Smooth muscle cell (in vitro differentiated cells): Measurements from ENCODE around the gene NCSTN. TPM values are rescaled to one million over a fixed set of nuclear protein-coding genes. Genes with fewer than 3 reads are reported as not detected.

ENCODE experiments used
- DNase-seq: peaks from one replicate; lab custom pipeline; 2025; ENCODE audit not compliant: unreplicated experiment; lab: John Stamatoyannopoulos, UW
- H2AFZ ChIP-seq: fragments of 200-600 bp; sonication (generic); 2 replicates; pipeline ENCODE4 v1.6.0; 2016; ENCODE audit warnings: antibody characterized with exemption, low read depth, mild to moderate bottlenecking
- H3F3A ChIP-seq: fragments of 200-600 bp; sonication (generic); 2 replicates; pipeline ENCODE4 v1.6.0; 2017; ENCODE audit warnings: antibody characterized with exemption, low read depth
- H3K27ac ChIP-seq: fragments of 200-600 bp; sonication (generic); 2 replicates; pipeline ENCODE4 v1.5.1; 2016; ENCODE audit warnings: low read depth, mild to moderate bottlenecking
- H3K27me3 ChIP-seq: fragments of 200-600 bp; sonication (generic); 2 replicates; pipeline ENCODE4 v1.6.1; 2016; ENCODE audit warnings: low read depth, mild to moderate bottlenecking
- H3K36me3 ChIP-seq: fragments of 200-600 bp; sonication (generic); 2 replicates; pipeline ENCODE4 v1.5.1; 2016; ENCODE audit warnings: low read depth
- H3K4me1 ChIP-seq: fragments of 200-600 bp; sonication (generic); 2 replicates; pipeline ENCODE4 v1.5.1; 2016; ENCODE audit warnings: low read depth
- H3K4me2 ChIP-seq: fragments of 200-600 bp; sonication (generic); 2 replicates; pipeline ENCODE4 v1.6.0; 2016; ENCODE audit warnings: mild to moderate bottlenecking
- H3K4me3 ChIP-seq: fragments of 200-600 bp; sonication (generic); 2 replicates; pipeline ENCODE4 v1.5.1; 2016; ENCODE audit warnings: mild to moderate bottlenecking
- H3K79me2 ChIP-seq: fragments of 200-600 bp; sonication (generic); 2 replicates; pipeline ENCODE4 v1.6.0; 2016; ENCODE audit warnings: low read depth, mild to moderate bottlenecking
- H3K9ac ChIP-seq: fragments of 200-600 bp; sonication (generic); 2 replicates; pipeline ENCODE4 v1.6.0; 2016; ENCODE audit warnings: low read depth
- H3K9me3 ChIP-seq: fragments of 200-600 bp; sonication (generic); replicated peaks from 2 replicates; pipeline ENCODE4 v1.5.1; 2016; ENCODE audit warnings: low read depth
- H4K20me1 ChIP-seq: fragments of 200-600 bp; sonication (generic); 2 replicates; pipeline ENCODE4 v1.6.0; 2016; ENCODE audit warnings: low read depth
- WGBS: methylation state at CpG from one replicate; pipeline ENCODE4 v1.1.7; 2016; ENCODE audit warnings: low lambda C conversion rate; 5-methylcytosine and 5-hydroxymethylcytosine counted together
- polyA plus RNA-seq: library from polyadenylated mRNA; unstranded; fragments of >200 nt; fragmentation: Nextera tagmentation; extraction: Ambion mirVana; gene quantifications from 2 replicates; pipeline ENCODE4 v1.2.1, GENCODE V29; 2016
- total RNA-seq: library from RNA; depleted of rRNA; stranded (reverse); fragments of >200 nt; gene quantifications from 2 replicates; pipeline ENCODE4 v1.2.3, GENCODE V29; 2014
- TF ChIP-seq, protein P1 (sequence below): fragments of 200-600 bp; sonication (generic); IDR thresholded peaks from 2 replicates; pipeline ENCODE4 v1.5.1; 2017; ENCODE audit warnings: borderline replicate concordance, mild to moderate bottlenecking, antibody characterized with exemption; ENCODE audit not compliant: insufficient read depth, poor library complexity, severe bottlenecking

NCSTN gene
- total and polyA plus RNA-seq, 2 experiments from 2014 or later = 73.4 to 81.4 TPM

DNA sequence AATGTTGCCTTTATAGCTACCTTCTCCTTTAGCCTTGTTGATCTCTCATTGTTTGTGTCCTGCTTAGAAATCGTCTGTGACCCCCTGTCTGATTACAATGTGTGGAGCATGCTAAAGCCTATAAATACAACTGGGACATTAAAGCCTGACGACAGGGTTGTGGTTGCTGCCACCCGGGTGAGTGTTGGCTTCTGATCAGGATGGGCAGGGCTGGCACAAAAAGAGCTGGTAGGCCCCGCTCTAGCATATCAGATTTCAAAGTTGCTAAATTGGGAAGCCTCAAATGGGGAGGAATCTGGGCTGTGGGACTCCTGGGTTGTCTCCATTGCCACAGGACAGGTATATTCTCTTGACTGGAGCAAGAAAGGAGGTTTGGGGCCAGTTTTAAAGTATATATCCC, 8.4 kb downstream of the NCSTN start:
- Histone ChIP-seq H3F3A (no peaks in the 10 kb centered on the region), H3K4me3 (no peak overlapping the region), H2AFZ (no peak overlapping the region), H3K4me1 (no peaks in the 10 kb centered on the region), H3K9ac (no peak overlapping the region), H4K20me1 (no peaks in the 10 kb centered on the region), H3K27ac (no peak overlapping the region), H3K4me2 (no peak overlapping the region), H3K9me3 (no peaks in the 10 kb centered on the region), H3K79me2 (no peaks in the 10 kb centered on the region), H3K36me3 (peaks cover 5% of the 10 kb centered on the region), H3K27me3 (no peaks in the 10 kb centered on the region)
- TF ChIP-seq, protein P1, sequence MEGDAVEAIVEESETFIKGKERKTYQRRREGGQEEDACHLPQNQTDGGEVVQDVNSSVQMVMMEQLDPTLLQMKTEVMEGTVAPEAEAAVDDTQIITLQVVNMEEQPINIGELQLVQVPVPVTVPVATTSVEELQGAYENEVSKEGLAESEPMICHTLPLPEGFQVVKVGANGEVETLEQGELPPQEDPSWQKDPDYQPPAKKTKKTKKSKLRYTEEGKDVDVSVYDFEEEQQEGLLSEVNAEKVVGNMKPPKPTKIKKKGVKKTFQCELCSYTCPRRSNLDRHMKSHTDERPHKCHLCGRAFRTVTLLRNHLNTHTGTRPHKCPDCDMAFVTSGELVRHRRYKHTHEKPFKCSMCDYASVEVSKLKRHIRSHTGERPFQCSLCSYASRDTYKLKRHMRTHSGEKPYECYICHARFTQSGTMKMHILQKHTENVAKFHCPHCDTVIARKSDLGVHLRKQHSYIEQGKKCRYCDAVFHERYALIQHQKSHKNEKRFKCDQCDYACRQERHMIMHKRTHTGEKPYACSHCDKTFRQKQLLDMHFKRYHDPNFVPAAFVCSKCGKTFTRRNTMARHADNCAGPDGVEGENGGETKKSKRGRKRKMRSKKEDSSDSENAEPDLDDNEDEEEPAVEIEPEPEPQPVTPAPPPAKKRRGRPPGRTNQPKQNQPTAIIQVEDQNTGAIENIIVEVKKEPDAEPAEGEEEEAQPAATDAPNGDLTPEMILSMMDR = no peak
- WGBS = 93% methylated on average over 4 of the region's 4 CpGs
- no peak for DNase-seq

- Histone ChIP-seq H3K27ac (no peak overlapping the region), H3K79me2 (no peaks in the 10 kb centered on the region), H3K9ac (no peak overlapping the region), H3K4me1 (no peaks in the 10 kb centered on the region), H3F3A (no peaks in the 10 kb centered on the region), H3K4me3 (no peak overlapping the region), H3K9me3 (no peaks in the 10 kb centered on the region), H3K36me3 (peaks cover 5% of the 10 kb centered on the region), H3K27me3 (no peaks in the 10 kb centered on the region), H2AFZ (no peak overlapping the region), H4K20me1 (no peaks in the 10 kb centered on the region), H3K4me2 (no peak overlapping the region)
- TF ChIP-seq, protein P1 = no peak
- WGBS = 96% methylated on average over 8 of the region's 8 CpGs
- no peak for DNase-seq
These were observed 9.4 kb downstream of the NCSTN start for GRCh38 chr1:160352555-160352954.

GRCh38 chr1:160353223-160353622, 10.0 kb downstream of the NCSTN start:
- Histone ChIP-seq H3K4me2 (no peak overlapping the region), H2AFZ (no peak overlapping the region), H3K27ac (no peak overlapping the region), H3K79me2 (no peaks in the 10 kb centered on the region), H3K4me1 (no peaks in the 10 kb centered on the region), H3K27me3 (no peaks in the 10 kb centered on the region), H3K36me3 (peaks cover 5% of the 10 kb centered on the region), H4K20me1 (no peaks in the 10 kb centered on the region), H3K9ac (no peak overlapping the region), H3K4me3 (no peak overlapping the region), H3K9me3 (no peaks in the 10 kb centered on the region), H3F3A (no peaks in the 10 kb centered on the region)
- WGBS = 92% methylated on average over 2 of the region's 2 CpGs
- TF ChIP-seq, protein P1 = no peak
- no peak for DNase-seq

GRCh38 chr1:160354388-160354985, 11.3 kb downstream of the NCSTN start:
- TF ChIP-seq, protein P1 = peak; percentile 43
- H3K4me1 ChIP-seq = no peaks in the 10 kb centered on the region
- no peak for DNase-seq
- H3K27ac ChIP-seq = no peak overlapping the region
- H3K9me3 ChIP-seq = no peaks in the 10 kb centered on the region
- no peak overlapping the region for H2AFZ ChIP-seq
- no peaks in the 10 kb centered on the region for H3K79me2 ChIP-seq
- H4K20me1 ChIP-seq = no peaks in the 10 kb centered on the region
- H3K27me3 ChIP-seq = no peaks in the 10 kb centered on the region
- H3F3A ChIP-seq = no peaks in the 10 kb centered on the region
- peaks cover 5% of the 10 kb centered on the region for H3K36me3 ChIP-seq
- WGBS = 78% methylated on average over 5 of the region's 5 CpGs
- H3K4me2 ChIP-seq = no peak overlapping the region
- H3K9ac ChIP-seq = no peak overlapping the region
- H3K4me3 ChIP-seq = no peak overlapping the region
